UCSD-AML1 (cell line): ENCODE measurements around the gene CDS1.
"Not testable (repeated sequence)": the region's sequence is repeated elsewhere in the genome, so short reads cannot be mapped to it uniquely, and the experiment has no call there.

Experiments
- DNase-seq: peaks from one replicate; lab custom pipeline; 2025; ENCODE audit not compliant: unreplicated experiment; lab: John Stamatoyannopoulos, UW

Gene CDS1

GRCh38 chr4:84582988-84583875, at the start of gene CDS1:
Gene CDS1, plus strand, starts transcription at chr4:84583127. Its CDS starts 275 bp downstream, at chr4:84583402.
- DNase-seq = peak; percentile 35

GRCh38 chr4:84535901-84536300, 47.0 kb upstream of the CDS1 start:
- no peak for DNase-seq

GRCh38 chr4:84545093-84545492, 37.8 kb upstream of the CDS1 start:
- DNase-seq = no peak

- DNase-seq = no peak
Measured at GRCh38 chr4:84547211-84547610, 35.7 kb upstream of the CDS1 start.

- DNase-seq = not testable (repeated sequence)
Measured at GRCh38 chr4:84549191-84549590, 33.7 kb upstream of the CDS1 start.

- DNase-seq = no peak
Measured at GRCh38 chr4:84562156-84562555, 20.8 kb upstream of the CDS1 start.

GRCh38 chr4:84563002-84563401, 19.9 kb upstream of the CDS1 start:
- DNase-seq = no peak

GRCh38 chr4:84565951-84566350, 17.0 kb upstream of the CDS1 start:
- DNase-seq = no peak

- DNase-seq = no peak
Measured at GRCh38 chr4:84568496-84568895, 14.4 kb upstream of the CDS1 start.

GRCh38 chr4:84569009-84569408, 13.9 kb upstream of the CDS1 start:
- DNase-seq = no peak

GRCh38 chr4:84573385-84574068, 9.4 kb upstream of the CDS1 start:
- no peak for DNase-seq

- no peak for DNase-seq
Measured at GRCh38 chr4:84574069-84574720, 8.7 kb upstream of the CDS1 start.

- DNase-seq = peak; percentile 11
Measured at GRCh38 chr4:84578540-84579402, 4.2 kb upstream of the CDS1 start.

GRCh38 chr4:84579403-84579776, 3.5 kb upstream of the CDS1 start:
- DNase-seq = no peak

- DNase-seq = peak; percentile 67
Measured at GRCh38 chr4:84582302-84582987, 482 bp upstream of the CDS1 start.

- no peak for DNase-seq
Measured at GRCh38 chr4:84583876-84584380, 1.0 kb downstream of the CDS1 start.

- DNase-seq = no peak
Measured at GRCh38 chr4:84585251-84585650, 2.3 kb downstream of the CDS1 start.

GRCh38 chr4:84594724-84595123, 11.8 kb downstream of the CDS1 start:
- DNase-seq = no peak

- no peak for DNase-seq
Measured at GRCh38 chr4:84596826-84597225, 13.9 kb downstream of the CDS1 start.

- no peak for DNase-seq
Measured at GRCh38 chr4:84597450-84597849, 14.5 kb downstream of the CDS1 start.
